ENCODE data around the gene APOC3. TPM values are rescaled to one million over a fixed set of nuclear protein-coding genes. Genes with fewer than 3 reads are reported as not detected.
A peak's percentile ranks its signal among the peaks of the same experiment; 100 is the strongest.

APOC3 gene
- total and polyA plus RNA-seq, 2 of the 4 experiments (the other 2 are of a cell fraction): not detected

GRCh38 chr11:116871248-116871647 is 41.5 kb downstream of the APOC3 start:
- Histone ChIP-seq H3K4me3 (ENCODE audit: insufficient read depth, low read depth, low read length) (no peak overlapping the region), H3K79me1 (ENCODE audit: low read depth in 1 of 2, low read length in 2 of 2) (peaks cover 3 to 13% of the 10 kb centered on the region in 2 experiments; a peak in 3 of 4 replicates), H2AK5ac (ENCODE audit: low read depth, low read length) (peak overlapping the region; percentile 71), H2BK15ac (ENCODE audit: low read depth, low read length) (peak overlapping the region; percentile 82; the same call in 2 of the 3 replicates), H4K91ac (ENCODE audit: insufficient read depth, low read depth, low read length) (peak overlapping the region; percentile 67), H3K9me3 (ENCODE audit: control insufficient read depth, insufficient read depth, low read length) (no peaks in the 10 kb centered on the region), H3K9ac (ENCODE audit: low read depth, low read length) (no peak overlapping the region; the same call in 1 of the 2 replicates), H2BK5ac (ENCODE audit: low read depth, low read length, poor library complexity, severe bottlenecking) (peak overlapping the region; percentile 61), H3K23ac (ENCODE audit: low read depth, low read length) (peak overlapping the region; percentile 58; the same call in 1 of the 2 replicates), H2BK20ac (ENCODE audit: low read depth, low read length) (peak overlapping the region; percentile 81; the same call in 1 of the 2 replicates), H3K4me1 (ENCODE audit: control insufficient read depth, insufficient read depth, low read length) (peaks cover 2% of the 10 kb centered on the region; the same call in 1 of the 2 replicates), H3K27ac (ENCODE audit: insufficient read depth, low read length) (peak overlapping the region; percentile 39; the same call in 1 of the 2 replicates), H4K5ac (ENCODE audit: low read depth, low read length) (no peak overlapping the region; the same call in 1 of the 2 replicates), H3K9me1 (ENCODE audit: insufficient read depth, low read length) (peaks cover 19% of the 10 kb centered on the region), H2BK120ac (ENCODE audit: low read depth, low read length) (peak overlapping the region; percentile 67), H3K18ac (ENCODE audit: low read depth, low read length) (peak overlapping the region; percentile 32; the same call in 1 of the 2 replicates), H3K4me2 (ENCODE audit: low read depth, low read length) (peak overlapping the region; percentile 2; the same call in 1 of the 2 replicates), H3K36me3 (ENCODE audit: control insufficient read depth, insufficient read depth, low read length) (peaks cover 39% of the 10 kb centered on the region), H3K27me3 (ENCODE audit: control insufficient read depth, insufficient read depth, low read length) (no peaks in the 10 kb centered on the region), H2AK9ac (replicated peaks; ENCODE audit: low read depth, low read length, poor library complexity) (peak overlapping the region; percentile 38), H2AFZ (replicated peaks; ENCODE audit: low read length, poor library complexity) (peak overlapping the region; percentile 48), H3K56ac (ENCODE audit: extremely low read depth, insufficient read depth, low read length) (no peak overlapping the region; the same call in 1 of the 2 replicates), H3K4ac (ENCODE audit: low read depth, low read length) (peak overlapping the region; percentile 83), H4K20me1 (ENCODE audit: insufficient read depth, low read length) (no peaks in the 10 kb centered on the region), H3K14ac (replicated peaks; ENCODE audit: low read depth, low read length) (peak overlapping the region; percentile 77), H4K8ac (ENCODE audit: low read depth in 2 of 2, low read length in 2 of 2) (peak overlapping the region; percentile 28 to 74; a peak in 2 of 4 replicates)
- in situ Hi-C loops (cut with MboI; ENCODE audit: low sequenced_read_pairs) (loop anchor here (10.0 kb wide), 1 partner anchor 354 kb away; no protein-coding TSS in a partner anchor), intact Hi-C loops (cut with micrococcal nuclease) (loop anchor here (5.0 kb wide), 1 partner anchor 79 kb away; the partner anchor contains the start of gene APOA5), dilution Hi-C loops (cut with HindIII; ENCODE audit: low sequenced_read_pairs, unreplicated experiment) (no loop called here)
- BruUV-seq (replicated peaks): no TSS peak
- POLR2A ChIA-PET (ENCODE audit: unreplicated experiment): no interaction called here
- CTCF ChIA-PET: interaction anchor here (0.9 to 1.9 kb wide), 4 partner anchors 9 to 234 kb away, joined by 3 to 4 read pairs (median 4); no protein-coding TSS in a partner anchor
- 30% methylated on average over 2 of the region's 3 CpGs; no CpG with 5 or more reads in 1 of the 2 experiments for WGBS, 2 experiments (ENCODE audit: extremely low coverage in 2 of 2, insufficient read length in 1 of 2)
- DNase-seq (peak; percentile 90), ATAC-seq (ENCODE audit: low read depth) (peak; percentile 94)
- TF ChIP-seq RAD21 (IDR thresholded peaks at IDR 0.05; ENCODE audit: low read length) (no peak), NFE2L2 (IDR thresholded peaks at IDR 0.05; ENCODE audit: low read depth, low read length) (no peak), CHD1 (IDR thresholded peaks at IDR 0.05; ENCODE audit: low read depth, low read length) (no peak), FOS (IDR thresholded peaks at IDR 0.05; ENCODE audit: low read depth, low read length) (no peak), ELK1 (IDR thresholded peaks at IDR 0.05; ENCODE audit: borderline replicate concordance, low read depth, low read length) (no peak), MAFK (IDR thresholded peaks at IDR 0.05; ENCODE audit: low read depth, low read length) (no peak), SMC3 (IDR thresholded peaks at IDR 0.05; ENCODE audit: low read depth, low read length) (no peak), MAZ (IDR thresholded peaks at IDR 0.05; ENCODE audit: borderline replicate concordance, low read depth, low read length) (no peak), MXI1 (IDR thresholded peaks at IDR 0.05; ENCODE audit: borderline replicate concordance, low read depth, low read length) (no peak), BHLHE40 (IDR thresholded peaks at IDR 0.05; ENCODE audit: low read depth, low read length) (no peak), RFX5 (IDR thresholded peaks at IDR 0.05; ENCODE audit: low read depth, low read length) (no peak), POLR2A (IDR thresholded peaks at IDR 0.05; ENCODE audit: low read depth, low read length) (no peak), CEBPB (IDR thresholded peaks at IDR 0.05; ENCODE audit: low read depth, low read length) (no peak), CTCF (conservative IDR thresholded peaks at IDR 0.05; ENCODE audit: low read depth, low read length) (no peak)
- TF ChIP-seq, protein P1, sequence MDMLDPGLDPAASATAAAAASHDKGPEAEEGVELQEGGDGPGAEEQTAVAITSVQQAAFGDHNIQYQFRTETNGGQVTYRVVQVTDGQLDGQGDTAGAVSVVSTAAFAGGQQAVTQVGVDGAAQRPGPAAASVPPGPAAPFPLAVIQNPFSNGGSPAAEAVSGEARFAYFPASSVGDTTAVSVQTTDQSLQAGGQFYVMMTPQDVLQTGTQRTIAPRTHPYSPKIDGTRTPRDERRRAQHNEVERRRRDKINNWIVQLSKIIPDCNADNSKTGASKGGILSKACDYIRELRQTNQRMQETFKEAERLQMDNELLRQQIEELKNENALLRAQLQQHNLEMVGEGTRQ (IDR thresholded peaks at IDR 0.05; ENCODE audit: low read depth, low read length): no peak
